CD1c-positive myeloid dendritic cell (primary cell): ENCODE data around the gene TMEM175.
"Not testable (repeated sequence)": the region's sequence is repeated elsewhere in the genome, so short reads cannot be mapped to it uniquely, and the experiment has no call there.

Experiments used
- DNase-seq: peaks from one replicate; pipeline ENCODE4 v3.0.0-alpha.2; 2016; ENCODE audit errors: extremely low spot score

TMEM175 gene

DNA sequence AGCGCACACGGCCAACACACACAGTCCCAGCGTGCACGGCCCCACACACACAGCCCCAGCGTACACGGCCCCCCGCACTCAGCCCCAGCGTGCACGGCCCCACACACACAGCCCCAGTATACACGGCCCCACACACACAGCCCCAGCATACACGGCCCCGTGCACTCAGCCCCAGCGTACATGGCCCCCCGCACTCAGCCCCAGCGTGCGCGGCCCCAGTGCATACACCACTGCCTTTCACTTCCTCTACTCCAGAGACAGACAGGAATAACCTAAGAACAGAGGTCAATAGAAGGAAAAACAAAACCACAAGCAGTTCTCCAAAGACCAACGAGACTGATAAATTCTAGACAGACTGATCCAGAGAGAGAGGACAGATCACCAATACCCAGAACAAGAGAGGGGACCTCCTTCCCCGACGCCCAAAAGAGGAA lies 17.2 kb upstream of the TMEM175 start:
- DNase-seq = peak; percentile 42

DNA sequence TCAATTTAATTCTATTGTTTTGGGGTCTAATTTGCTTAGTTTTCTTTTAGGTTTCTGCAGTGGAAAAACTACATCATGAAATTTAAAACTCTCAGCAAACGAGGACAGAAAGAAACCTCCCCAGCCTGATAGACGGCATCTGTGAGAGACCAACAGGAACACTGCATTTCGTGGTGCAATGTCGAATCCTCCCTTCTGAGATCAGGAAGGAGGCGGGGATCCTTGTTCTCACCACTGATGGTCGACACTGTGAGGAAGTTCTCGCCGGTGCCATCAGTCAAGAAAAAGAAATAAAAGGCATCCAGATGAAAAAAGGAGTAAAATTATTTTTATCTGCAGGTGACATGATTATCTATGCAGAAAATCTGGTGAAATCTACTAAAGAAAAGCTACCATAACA lies 16.7 kb upstream of the TMEM175 start:
- DNase-seq = peak; percentile 63

DNA sequence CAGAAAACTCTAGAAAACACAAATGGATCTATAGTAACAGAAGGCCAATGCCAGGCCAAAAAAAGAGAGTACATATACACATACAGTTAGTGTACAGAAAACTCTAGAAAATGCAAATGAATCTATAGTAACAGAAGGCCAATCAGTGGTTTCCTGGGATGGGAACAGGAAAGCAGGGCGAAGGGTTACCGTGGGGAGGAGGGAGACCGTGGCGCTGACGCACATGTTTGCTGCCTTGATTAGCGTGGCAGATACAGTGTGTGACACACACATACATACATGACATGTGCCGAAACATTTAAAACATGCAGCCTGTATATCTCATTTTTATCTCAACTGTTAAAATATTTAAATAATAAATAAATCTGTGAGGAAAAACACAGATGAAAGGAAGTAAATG lies 14.8 kb upstream of the TMEM175 start:
- DNase-seq = no peak

DNA sequence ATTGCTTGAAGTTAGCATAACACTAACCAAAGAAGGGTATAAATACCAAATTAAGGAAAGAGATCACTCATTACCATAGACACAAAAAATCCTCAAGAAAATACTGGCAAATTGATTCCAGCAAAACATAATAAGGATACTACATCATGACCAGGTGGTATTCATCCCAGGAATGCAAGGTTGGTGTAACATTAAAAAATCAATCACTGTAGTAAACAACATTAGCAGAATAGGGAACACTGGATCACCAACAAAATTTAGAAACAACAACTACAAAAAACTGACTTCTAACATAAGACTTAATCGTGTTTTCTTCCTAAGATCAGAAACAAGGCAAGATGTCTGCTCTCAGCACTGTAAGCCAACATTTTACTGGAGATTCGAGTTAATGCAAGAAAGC lies 14.3 kb upstream of the TMEM175 start:
- no peak for DNase-seq

DNA sequence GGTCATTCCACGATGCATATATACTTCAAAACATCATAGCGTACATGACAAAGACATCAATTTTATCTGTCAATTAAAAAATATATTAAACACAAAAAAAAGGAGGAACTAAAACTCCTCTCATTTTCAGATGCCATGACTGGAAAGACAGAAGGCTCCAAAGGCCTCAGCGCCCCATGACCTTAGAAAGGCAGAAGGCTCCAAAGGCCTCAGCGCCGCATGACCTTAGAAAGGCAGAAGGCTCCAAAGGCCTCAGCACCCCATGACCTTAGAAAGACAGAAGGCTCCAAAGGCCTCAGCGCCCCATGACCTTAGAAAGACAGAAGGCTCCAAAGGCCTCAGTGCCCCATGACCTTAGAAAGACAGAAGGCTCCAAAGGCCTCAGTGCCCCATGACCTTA lies 13.7 kb upstream of the TMEM175 start:
- peak; percentile 24 for DNase-seq

DNA sequence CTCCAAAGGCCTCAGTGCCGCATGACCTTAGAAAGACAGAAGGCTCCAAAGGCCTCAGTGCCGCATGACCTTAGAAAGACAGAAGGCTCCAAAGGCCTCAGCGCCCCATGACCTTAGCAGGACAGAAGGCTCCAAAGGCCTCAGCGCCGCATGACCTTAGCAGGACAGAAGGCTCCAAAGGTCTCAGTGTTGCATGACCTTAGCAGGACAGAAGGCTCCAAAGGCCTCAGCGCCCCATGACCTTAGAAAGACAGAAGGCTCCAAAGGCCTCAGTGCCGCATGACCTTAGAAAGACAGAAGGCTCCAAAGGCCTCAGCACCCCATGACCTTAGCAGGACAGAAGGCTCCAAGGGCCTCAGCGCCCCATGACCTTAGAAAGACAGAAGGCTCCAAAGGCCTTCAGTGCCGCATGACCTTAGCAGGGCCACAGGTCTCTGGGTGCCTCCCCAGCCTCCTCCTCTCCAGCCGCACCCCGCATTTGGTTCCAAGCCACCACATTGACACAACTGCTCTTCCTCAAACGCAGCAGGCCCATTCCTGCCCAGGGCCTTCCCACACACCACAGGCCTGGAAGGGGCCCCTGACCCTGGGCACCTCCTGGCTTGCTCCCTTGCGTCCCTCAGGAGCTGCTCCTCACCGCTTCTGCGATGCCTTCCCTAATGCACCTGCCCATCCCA lies 13.1 kb upstream of the TMEM175 start:
- peak; percentile 35 for DNase-seq

DNA sequence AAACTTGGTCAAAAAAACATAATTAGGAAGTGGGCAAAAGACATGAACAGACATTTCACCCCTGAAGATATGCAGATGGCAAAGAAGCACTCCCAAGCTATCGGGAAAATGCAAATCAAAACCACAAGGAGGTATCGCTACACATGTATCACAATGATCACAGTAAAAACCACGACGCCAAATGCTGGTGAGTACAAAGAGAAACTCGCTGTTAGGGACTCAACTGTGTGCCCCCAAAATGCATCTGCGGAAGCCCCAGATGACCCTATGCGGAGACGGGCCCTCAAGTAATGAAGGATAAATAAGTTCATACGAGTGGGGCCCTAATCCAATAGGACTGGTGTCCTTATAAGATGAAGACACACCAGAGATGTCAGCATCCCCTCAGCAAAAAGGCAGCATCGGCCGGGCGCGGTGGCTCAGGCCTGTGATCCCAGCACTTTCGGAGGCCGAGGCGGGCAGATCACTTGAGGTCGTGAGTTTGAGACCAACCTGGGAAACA lies 10.4 kb upstream of the TMEM175 start:
- DNase-seq = no peak

DNA sequence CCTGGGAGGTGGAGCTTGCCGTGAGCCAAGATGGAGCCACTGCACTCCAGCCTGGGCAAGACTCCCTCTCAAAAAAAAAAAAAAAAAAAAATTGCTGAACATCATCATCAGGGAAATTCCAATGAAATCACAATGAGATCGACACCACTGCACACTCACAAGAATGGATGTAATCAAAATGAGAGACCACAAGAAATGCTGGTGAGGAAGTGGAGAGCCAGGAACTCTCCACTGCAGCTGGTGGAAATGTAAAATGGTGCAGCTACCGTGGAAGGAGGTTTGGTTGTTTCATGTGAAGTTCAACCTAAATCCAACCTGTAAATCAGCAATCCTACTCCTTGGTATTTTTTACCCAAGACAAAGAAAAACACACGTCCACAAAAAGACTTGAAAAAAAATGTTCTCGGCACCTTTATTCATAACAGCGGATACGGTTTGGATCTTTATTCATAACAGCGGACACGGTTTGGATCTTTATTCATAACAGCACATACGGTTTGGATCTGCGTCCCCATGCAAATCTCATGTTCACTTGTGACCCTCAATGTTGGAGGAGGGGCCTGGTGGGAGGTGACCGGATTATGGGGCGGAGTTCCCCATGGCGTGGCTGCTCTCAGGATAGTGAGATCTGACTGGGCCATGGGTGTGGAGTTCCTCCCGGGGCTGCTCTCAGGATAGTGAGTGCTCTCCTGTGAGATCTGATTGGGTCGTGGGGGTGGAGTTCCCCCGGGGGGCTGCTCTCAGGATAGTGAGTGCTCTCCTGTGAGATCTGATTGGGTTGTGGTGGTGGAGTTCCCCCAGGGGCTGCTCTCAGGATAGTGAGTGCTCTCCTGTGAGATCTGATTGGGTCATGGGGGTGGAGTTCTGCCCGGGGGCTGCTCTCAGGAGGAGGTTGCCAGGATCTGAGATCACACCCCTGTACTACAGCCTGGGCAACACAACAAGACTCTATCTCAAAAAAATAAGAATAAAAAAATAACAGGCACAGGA lies 7.9 kb upstream of the TMEM175 start:
- peak; percentile 41 for DNase-seq

DNA sequence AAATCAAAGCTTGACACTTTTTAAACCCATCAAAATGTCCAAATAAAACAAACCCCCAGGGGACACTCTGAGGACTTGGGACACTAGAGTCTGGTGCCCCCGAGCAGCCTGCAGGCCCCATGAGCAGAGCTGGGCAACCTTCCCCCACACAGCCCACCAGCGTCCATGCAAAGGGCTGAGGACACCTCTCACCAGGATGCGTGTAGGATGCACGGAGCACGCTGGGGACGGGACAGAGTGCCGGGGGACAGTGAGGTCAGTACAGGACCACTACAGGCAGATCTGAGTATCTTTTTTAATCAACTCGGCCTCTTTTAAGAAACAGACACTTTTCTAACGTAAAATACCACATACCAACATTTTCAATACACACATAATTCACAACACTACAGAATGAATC lies 7.1 kb upstream of the TMEM175 start:
- no peak for DNase-seq

DNA sequence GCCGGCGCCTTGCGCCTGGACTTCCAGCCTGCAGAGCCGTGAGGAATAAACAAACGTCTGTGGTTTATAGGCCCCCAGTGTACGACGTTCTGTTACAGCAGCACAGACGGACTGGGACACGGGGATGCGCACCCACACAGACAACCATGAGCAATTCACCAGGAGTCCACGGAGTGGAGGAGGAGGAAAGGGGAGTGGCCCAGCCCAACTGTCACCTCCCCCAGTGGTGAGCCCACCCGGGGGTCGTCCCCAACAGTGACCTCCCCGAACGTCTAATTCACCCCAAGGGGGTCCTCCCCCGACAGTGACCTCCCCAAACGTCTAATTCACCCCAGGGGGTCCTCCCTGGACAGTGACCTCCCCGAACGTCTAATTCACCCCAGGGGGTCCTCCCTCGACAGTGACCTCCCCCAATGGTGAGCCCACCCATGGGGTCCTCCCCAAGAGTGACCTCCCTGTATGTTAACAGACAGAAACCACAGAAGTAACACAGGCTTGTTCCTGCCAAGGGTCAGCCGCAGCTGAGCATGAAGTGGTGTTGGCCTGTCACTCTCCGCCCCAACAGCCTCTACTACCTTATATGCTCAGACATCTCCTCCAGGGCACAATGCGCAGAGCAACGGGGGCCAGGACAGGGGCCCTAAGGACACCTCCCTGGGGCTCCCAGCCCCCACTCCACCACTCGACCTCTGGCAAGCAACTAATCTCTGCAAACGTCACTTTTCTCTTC lies 6.3 kb upstream of the TMEM175 start:
- no peak for DNase-seq

DNA sequence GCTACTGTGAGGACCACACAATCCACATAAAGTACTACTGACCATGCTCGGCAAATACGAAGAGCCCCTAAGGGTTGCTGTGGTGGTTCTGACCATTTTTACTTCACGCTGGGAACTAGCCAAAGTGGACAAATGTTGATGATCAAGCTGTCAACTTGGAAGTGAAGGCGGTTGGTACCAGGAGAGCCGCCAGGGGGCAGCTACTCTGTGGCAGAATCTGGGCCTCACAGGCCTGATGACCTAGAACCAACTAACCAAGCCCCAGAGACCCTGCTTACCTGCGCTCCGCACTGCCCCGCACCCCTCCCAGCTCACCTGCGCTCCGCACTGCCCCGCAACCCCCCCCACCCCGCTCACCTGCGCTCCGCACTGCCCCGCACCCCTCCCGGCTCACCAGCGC lies 5.7 kb upstream of the TMEM175 start:
- DNase-seq = no peak

DNA sequence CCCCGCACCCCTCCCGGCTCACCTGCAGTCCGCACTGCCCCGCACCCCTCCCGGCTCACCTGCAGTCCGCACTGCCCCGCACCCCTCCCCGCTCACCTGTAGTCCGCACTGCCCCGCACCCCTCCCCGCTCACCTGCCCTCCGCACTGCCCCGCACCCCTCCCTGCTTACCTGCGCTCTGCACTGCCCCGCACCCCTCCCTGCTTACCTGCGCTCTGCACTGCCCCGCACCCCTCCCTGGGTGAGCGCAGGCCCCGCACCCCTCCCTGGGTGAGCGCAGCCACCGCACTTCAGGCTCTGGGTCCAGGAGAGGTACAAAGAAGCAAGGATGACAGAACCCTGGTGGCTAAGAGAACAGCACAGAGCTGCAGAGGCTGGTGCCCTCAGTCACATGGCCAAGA lies 4.7 kb upstream of the TMEM175 start:
- DNase-seq = peak; percentile 10

DNA sequence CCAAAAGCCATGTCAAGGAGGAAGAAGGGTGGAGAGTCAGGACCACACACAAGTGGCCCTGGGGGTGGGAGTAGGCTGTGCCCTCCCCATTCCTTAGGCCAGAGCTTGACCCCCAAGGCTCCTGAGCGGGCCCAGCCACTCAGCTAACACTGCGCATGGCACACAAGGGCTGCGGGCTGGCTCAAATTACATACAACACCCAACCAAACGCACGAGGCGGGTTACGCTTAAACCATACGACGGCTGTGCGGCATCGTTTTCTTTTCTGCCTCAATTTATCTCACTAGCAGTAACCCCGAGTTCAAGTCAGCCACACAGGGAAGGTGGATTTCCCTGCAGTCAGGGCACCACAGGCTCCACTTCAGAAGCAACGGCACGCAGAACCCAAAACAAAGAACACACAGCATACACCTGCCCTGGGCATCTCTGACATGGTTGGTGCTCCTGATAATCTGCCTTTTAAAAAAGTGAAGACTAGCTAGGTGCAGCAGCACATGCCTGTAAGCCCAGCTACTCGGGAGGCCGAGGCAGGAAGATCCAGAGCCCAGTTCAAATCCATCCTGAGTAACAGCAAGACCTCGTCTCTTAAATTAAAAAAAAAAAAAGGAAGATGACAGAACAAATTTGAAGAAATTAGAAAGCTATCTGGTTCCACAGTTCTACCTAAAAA lies 3.0 kb upstream of the TMEM175 start:
- DNase-seq = no peak

DNA sequence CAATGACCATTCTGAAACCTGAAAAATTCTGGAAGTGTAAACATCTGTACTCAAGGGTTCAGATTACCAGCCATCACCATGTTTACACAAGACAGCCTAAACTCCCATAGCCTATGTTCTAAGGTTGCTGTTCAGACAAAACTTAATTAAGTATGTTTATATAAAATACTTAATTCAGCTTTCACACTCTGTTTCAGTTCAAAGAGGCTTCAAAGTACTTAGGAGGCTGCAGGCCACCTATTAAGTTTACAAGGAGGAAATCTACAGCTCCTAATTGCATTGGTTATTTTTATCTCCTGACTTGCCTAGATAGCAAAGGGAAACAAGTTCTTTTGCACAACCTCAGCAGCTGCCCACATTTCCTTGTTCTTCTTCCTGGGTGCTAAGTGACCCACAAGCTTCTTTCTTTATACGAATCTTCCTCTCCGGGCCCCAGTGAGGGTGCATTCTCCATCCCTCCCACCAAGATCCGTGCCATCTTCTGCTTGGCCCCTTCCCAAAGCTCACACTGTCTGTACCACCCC lies 2.2 kb upstream of the TMEM175 start:
- peak; percentile 73 for DNase-seq

DNA sequence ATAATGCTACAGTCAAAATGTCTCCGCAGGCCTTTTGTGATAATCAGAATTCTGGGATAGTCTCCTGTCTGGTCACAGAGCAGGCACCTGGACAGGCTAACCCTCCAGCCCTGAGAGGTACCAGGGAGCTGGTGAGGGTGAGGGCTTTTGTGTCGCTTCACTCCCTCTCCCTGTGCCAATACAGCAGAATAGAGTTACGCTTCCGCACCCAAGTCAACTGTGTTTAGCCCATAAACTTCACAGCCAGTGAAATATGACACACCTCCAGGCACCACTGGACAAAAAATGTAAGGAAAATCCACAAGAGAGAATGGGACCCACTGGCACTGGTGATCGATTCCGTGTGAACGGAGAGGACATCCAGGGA lies 1.4 kb upstream of the TMEM175 start:
- no peak for DNase-seq

DNA sequence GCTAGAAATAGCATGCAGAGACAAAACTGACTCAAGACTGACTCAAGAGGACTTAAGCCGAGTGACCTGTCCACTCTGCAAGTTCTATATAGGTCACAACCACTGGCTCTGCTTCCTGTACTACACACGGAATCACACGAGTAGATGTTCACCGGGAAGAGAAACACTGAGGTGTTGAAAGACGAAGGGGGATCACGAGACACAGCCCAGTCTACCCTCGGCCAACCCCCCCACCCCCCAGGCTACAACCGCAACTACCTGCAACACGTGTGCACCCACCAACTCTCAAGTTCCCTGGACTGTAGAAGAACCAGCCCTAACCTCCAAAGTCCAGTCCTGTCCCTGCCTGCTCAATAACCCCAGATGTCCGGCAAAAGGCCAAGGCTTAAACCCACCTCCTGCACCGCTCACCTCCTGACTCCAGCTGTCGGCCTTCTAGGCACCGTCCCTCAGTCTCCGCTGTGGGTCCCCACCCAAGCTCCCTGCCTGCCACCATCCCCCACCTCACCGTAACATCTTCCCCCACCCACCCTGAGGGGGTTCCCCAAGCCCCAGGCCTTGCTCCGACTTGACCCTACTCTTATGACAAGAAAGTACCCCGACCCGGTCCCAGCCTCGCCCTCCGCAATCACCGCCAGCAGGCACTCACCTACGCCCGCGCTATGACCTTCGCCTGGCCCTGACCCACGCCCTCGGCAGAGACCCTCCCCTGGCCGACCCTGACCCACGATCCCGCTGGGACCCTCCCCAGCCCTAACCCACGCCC lies 883 bp upstream of the TMEM175 start:
- peak; percentile 46 for DNase-seq

DNA sequence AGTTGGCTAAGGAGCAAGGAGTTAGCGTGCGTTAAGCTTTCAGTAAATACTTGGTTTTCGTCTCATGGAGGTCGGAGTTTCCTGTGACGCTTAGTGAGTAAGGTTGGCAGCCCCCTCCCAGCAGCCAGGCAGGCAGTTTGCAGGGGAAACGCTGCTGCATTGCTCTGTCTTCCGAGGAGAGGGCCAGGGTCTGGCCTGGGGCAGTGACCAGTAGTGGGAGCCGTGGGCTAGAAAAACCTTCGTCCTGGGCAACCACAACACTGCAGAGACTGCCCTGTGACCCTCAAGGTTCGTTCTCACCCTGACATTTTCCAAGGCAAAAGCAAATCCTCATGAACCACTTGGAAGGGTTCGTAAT lies 432 bp downstream of the TMEM175 start:
- no peak for DNase-seq

DNA sequence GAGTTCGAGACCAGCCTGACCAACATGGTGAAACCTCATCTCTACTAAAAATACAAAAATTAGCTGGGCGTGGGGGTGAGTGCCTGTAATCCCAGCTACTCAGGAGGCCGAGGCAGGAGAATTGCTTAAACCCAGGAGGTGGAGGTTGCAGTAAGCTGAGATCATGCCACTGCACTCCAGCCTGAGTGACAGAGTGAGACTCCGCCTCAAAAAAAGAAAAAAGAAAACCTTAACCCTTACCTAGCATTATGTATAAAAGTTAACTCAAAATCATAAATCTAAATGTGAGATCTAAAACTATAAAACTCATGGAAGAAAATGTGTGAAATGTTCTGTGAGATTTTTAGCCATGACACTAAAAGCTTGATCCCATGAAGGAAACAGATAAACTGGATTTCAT lies 7.2 kb downstream of the TMEM175 start:
- not testable (repeated sequence) for DNase-seq

DNA sequence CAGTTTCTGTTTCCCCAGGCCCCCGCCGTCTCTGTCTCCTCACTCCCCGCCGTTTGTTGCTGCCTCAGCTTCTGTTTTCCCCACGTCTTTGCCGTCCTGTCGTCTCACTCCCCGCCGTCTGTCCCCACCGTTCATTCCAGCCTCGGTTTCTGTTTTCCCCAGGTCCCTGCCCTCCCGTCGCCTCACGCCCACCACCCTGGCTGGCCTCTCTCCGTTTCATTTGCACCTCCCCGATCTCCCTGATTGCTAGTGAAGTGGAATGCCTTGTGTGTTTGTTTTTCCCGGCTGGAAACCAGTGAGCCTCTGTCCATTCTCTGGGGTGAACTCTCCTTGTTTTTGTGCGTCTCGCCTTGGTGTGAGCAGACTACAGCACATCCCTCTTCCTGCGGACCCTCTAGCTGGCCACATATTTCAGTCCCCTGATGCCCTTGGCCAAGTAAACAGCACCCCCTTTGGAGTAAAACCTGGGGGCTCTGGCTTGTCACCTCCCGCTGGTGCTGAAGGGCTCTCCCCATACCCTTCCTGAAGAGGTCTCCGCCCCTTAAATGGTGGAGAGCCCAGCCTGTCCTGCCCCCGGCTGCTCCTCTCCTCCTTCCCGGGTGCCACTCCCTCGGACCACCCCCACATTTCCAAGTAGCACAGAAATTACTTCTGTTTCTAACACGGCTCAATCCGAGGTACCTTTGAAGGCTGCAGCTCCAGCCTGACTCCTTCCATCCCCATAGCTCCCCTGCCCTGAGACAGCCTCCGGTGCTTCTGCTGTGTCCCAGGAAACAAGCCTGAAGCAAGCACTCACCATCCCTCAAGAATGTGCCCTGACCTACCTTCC lies 13.2 kb downstream of the TMEM175 start:
- DNase-seq = no peak

DNA sequence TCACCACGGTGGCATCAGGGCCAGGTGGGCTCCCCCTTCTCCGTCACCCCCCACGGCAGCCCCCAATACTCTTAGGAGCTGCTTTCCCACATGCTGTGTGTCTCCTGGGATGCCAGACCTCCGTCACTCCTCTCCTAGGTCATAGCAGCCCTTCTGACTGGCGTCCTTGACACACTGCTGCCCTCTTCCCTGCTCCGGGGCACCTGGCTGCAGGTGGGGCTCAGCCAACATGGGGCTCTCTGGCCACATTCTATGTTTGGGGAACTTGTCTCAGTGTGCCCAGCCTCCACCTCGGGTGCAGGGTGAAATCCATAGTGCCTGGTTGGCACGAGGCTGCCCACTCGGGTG lies 13.8 kb downstream of the TMEM175 start:
- no peak for DNase-seq
